Cardiac septum (tissue), 1 donor: ENCODE results near the gene ACAA2. TPM values are rescaled to one million over a fixed set of nuclear protein-coding genes. Genes with fewer than 3 reads are reported as not detected.
"Not testable (repeated sequence)": the region's sequence is repeated elsewhere in the genome, so short reads cannot be mapped to it uniquely, and the experiment has no call there.

Experiments used
- DNase-seq: peaks from one replicate; pipeline ENCODE4 v3.0.0-alpha.2; 2020; ENCODE audit warnings: low spot score
- intact Hi-C: fragments of 100-400 bp; cut with DNase I; formaldehyde crosslinking; loops from one replicate; pipeline ENCODE4 v1.14.0; 2022
- total RNA-seq: library from RNA; stranded (reverse); fragmentation: NEBNext Ultra II Directional; extraction: Animal tissue kit (Norgen Biotek cat#: 25700); gene quantifications from one replicate; pipeline ENCODE4 v1.2.1, GENCODE V29; 2021
- donor health status: DM: no; HTN: no; CAD: no.

The ACAA2 gene
- total RNA-seq, 1 donor from 2014 or later: 130 TPM

DNA sequence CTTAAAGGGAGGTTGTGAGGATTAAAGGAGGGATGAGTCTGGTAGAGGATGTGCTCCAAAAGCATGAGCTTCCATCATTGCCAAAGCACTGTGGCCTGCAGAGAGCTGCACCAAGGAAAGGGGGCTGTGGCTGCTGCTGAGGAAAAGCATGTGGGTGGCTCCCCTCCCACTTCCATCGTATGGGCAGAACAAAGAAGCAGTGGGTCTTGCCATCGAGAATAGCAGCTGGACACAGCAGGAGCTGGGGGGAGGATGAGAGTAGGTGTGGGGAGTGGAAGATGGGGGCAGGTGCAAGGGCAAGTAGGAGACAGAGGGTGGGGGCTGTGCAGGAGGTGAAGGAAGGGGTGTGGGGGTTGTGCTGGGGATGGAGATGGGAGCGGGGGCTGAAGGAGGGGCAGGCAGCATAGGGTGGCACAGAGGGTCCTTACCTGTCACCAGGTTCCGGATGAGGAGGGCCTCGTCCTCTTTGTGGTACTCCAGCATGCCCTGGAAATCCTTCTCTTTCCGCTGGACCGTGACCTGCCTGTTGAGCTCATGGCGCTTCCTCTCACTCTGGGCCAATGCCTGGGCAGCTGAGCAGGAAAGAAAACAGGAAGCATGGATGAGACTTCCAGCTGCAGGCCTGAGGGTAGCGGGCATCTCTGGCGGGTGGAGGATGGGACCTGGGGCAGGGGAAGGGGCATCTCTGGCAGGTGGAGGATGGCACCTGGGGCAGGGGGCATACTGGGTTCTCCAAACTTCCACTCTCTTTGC, 33.6 kb upstream of the ACAA2 start:
- intact Hi-C loops: no loop called here
- no peak for DNase-seq

DNA sequence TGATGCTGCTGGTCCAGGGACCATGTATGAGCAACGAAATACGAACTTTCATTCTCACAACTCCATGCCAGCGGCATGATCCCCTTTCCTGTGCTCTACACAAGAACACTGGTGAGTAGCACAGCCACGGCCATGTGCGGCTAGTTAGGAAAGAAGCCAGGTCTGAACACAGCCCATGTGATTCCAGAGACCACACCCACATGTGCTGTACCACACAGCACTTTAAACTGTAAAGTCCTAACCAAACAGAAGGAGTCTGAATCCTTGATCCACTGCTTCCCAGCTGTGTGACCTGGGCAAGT, 33.0 kb upstream of the ACAA2 start:
- DNase-seq: no peak
- intact Hi-C loops: no loop called here

DNA sequence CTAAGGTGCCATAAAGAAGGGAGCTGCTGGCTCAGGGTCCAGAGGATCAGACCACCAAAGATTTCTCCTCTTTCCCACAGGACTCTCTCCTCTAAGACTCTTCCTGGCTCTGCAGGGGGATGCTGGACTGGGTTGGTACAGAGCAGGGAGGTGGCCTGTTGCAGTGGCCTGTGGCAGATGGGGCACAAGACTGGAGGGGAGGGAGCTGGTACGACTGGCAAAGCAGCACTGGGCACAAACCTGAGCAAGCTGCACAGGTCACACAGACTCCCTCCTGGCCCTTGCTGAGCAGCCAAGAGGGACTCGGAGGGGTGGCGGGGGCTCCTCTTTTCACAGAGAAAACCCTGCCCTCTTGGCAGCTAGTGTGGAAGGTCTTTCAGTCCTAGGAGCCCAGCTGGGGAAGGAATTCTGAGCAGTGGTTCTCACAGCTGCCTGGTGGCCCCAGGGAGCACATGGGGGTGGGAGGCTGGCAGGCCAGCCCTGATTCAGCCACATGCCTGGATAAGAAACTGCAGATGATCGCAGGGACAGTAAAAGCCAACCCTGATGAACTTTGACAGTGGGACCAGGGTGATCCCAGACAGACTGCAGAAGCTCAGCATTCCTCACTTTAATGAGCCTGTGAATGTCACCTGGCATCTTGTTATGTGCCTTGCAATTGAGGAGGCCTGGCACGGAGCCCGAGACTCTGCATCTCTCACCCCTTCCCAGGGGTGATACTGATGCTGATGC, 32.5 kb upstream of the ACAA2 start:
- DNase-seq: no peak
- intact Hi-C loops: no loop called here

DNA sequence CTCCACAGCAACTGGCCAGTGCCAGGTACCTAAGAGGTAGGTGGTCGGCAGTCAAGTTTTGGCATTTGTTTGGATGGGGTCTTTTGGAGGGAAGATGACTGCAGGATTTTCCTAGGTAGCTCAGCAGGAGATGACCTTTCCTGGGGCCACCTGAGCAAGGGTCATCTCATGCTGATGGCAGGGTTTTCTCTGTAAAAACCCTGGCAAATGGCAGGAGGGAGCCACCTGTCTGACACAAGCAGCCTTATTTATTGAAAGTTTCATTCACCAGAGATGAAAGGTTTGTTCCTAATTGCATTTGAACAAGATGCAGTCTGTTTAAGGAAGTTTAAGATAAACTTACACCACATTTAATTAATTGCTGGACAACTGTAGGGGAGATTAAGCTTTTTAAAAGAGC, 31.6 kb upstream of the ACAA2 start:
- no peak for DNase-seq
- intact Hi-C loops: no loop called here

DNA sequence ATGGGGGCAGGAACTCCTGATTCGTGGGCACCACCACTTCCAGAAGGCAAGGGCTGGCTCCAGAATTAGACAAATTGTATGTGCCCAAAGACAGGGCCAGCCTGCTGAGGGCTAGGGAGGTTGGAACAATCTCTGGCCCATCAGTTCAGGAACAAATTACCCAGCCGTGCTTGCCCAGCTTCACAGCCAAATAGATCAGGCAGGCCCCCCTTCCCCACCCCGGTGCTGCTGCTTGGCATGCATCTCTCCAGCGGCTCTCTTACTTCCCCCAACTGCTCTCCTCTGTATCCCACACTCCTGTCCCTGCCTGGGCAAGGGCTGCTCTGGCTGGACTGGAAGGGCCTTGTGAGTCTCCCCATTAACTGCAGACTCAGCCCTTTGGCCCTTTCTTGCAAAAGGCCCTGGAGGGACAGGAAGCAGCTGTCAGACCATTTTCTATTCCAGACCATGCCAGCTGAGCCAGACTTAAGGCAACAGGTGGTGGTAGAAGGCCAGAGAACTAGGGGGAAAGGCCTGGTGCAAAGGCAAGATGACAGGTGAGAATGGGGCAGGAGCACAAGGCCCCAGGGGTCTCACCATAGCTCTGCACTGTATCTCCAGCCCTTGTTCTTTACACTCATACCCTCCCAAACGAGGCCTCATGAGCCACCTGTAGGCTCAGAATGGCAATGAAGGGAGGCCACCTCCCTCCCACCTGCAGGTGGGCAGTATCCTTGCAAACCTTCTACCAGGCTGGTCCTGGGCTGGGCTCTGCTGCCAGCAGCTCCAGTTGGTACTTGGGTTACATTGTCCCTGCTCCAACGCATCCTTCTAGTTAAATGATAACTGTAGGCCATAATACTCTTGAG, 30.7 kb upstream of the ACAA2 start:
- intact Hi-C loops: no loop called here
- DNase-seq: no peak

DNA sequence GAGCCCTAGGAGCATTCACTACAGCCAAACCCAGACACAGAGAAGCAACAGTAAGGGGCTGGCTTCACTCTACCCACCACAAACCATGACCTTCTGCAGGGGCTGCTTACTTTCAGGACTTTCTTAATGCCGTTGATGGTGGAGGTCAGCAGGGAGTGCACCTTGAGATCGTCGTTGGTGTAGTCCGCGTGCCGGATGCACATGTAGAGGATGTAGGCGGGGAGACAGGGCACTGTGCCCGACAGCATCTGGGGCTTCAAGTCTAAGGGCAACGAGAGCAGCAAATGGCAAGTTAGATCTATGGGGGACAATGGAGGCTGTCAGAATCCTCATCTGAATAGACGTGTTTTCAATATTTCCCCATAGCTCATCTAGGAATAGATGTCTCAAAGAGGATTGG, 29.8 kb upstream of the ACAA2 start:
- DNase-seq: no peak
- intact Hi-C loops: no loop called here

DNA sequence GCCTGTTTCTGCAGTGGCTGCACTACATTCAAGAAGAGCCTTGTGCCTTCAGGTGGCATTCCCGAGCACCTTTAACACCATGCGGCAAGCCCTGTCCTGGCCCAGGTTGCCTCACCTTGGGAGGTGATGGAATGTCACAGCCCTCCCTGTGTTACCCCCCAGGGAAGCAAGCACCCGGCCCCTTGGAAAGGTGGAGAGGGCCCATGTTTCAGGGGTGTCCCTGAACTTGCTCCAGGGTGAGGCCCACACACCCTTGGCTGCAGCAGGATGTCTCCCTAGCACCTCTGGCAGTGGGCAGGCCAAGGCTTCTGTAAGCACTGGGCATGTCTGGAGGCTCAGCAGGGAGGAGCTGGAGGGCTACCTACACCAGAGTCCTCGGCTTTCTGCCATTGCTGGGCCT, 29.3 kb upstream of the ACAA2 start:
- no peak for DNase-seq
- intact Hi-C loops: no loop called here

DNA sequence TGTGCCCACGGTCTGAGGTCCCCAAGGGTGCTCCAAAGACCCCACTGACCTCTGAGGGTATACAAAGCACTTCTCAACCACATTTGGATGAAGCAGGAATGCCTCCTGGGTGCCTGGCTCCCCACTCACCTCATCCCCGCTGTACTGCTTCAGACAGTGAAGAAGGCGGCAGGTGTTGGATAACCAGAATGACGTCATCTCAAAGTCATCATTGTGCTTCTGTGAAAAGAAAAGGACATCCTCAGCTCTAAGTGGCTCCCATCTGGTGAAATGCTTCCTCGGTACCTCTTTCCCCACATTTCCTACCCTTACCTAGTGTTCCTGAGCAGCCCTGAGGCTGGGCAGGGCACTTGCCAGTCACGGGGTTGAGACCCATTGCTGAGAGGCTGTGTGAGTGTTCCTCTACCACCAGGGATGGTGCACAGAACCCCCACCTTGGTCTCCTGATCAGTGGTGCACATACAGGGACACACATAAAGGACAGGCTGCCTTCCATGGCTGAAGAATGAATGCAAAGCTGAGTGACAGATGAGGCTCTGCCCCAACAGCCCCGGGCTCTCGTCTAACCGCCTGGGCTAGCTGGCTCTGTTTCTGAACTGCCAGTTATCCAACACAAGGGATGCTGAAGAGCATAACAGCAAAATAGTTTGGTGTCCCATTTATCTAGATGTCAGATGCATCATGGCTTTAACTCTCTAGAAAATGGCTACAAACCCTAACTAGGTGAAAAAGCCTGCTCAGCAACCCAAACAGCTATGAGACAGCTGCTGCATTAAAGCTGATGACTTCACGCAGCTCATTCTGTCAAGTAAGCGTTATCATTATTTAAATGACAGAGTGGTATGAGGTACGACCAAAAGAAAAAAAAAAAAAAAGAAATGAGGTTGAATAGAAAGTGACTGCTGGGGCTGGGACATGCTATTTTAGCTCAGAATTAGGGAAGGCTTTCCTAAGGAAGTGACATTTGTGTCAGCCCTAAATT, 28.2 kb upstream of the ACAA2 start:
- intact Hi-C loops: no loop called here
- DNase-seq: no peak

DNA sequence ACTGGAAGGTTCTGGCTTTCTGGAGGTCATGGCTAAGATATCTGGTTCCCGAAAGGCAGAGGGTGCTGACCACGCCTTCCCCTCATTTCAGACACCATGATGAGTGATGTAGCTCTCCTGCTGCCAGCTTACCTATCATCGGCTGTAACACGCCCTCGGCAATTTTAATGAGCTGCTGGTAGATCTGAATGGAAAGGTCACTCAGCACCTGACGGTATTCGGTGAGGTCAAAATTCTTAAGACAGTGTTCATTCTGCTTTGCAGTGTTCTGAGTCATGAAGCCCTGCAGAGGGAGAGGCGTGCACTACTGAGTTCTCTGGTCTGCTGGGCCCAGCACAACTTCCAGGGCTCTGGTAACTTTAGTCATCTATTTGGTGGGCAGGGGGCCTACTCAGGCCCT, 25.7 kb upstream of the ACAA2 start:
- DNase-seq: no peak
- intact Hi-C loops: no loop called here

DNA sequence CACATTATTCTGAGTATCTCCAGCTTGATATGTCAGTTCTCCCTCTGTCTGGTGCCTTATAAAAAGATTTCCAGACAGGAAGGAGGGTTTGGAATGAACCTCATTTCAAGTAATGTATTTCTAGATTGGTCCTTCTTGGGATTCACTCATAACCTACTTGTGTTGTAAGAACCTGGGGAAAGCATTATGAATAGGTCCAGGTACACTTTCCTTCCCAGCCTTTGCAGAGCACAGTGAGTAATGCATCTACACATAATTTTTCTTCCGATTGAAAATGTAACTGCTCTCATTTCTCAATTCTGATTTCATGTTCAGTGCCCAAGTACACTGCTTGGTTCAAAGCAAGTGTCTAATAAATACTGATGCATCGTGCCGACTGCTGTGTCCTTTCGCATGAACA, 25.0 kb upstream of the ACAA2 start:
- intact Hi-C loops: no loop called here
- DNase-seq: no peak

DNA sequence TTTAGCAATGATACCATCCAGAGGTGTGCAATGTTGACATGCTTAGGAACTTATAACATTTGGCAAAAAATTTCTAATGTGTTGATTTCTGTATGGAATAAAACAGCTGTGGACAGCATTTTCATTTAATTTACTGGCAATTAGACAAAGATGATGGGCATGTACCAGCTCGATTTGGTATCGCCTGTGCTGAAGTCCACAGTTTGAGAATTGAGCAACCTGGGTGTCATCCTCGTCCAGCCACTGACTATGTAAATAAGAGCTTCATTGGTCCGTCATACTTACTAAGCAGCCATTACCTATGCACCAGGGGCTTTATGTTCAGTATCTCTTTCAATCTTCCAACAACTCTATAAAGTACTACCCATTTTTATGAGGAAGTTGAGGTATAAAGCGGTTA, 24.6 kb upstream of the ACAA2 start:
- DNase-seq: no peak
- intact Hi-C loops: no loop called here

DNA sequence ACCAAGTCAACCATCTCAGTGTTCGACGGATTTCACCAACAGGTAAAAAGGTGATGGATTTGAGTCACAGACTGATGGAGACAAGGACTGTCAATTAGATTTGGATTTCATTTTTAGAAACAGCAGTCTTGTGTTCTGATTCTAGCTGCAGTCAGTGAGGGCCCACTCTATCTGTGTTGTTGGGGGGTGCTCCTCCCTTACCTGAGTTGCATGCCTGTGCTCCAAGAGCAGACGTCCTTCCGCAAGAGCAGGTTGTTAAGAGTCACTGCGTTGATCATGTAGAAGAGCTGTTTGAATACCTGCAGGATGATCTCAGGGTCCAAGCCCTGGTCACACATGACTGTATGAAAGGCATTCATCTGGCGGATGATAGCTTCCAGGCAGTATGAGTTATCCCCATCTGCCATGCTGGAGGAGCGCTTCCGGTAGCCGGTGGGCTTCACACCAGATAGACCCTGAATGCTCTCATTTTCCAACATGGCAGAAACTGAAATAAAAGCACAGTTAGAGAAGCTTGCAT, 24.0 kb upstream of the ACAA2 start:
- intact Hi-C loops, DNase-seq: not testable (repeated sequence)

DNA sequence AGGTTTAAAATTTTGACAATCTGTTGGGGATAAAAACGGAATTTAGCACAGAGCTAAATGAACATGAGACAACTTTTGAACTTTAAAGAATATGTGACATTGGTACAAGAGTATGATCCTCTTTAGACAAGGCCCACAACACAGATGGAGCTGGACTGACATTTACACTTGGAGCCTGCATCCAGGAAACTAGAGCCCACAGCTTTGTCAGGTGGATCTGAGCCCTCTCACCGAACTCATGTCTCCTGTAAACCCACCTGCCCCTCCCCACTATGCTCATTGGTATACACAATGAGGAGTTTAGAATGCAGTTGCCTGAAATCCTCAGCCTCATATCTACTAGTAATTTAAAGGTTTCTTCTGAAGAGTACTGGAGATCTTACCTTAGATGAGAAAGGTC, 22.1 kb upstream of the ACAA2 start:
- intact Hi-C loops: no loop called here
- no peak for DNase-seq

DNA sequence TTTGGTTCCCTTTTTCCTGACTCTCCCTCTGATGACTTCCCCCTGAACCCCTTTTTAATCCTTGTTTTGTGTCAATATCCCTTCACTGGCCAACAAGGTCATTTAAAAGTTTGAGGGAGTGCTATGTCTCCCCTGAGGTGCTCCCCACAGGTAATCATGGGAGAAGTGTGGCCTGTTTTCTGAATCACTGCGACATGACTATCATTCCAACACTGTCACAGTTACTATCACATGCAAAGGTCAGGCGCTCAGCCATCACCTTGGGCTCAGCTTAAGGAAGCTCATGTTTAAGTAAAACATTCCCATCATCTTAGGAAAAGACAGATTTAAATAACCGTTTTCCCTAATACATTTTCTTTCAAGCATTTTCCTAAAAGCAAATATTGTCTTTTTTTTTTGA, 20.9 kb upstream of the ACAA2 start:
- intact Hi-C loops: no loop called here
- DNase-seq: no peak

DNA sequence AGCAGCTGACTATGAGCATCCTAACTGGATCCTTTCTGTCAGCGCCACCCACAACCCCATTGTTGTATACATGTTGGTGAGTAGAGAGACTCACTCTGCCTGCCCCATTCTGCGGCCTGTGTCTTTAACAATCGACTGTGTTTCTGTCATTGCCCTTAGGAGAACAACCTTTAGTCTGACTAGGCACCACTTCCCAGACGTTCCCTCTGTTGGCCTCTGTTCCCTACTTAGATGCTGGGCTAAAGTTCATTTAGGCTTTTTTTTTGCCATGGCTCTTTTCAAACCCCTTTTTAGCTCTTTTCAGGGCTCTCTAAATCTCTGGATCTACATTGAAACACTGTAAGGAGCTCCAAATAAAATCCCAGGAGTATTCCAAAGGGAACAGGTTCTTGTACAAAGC, 20.5 kb upstream of the ACAA2 start:
- intact Hi-C loops: no loop called here
- no peak for DNase-seq

DNA sequence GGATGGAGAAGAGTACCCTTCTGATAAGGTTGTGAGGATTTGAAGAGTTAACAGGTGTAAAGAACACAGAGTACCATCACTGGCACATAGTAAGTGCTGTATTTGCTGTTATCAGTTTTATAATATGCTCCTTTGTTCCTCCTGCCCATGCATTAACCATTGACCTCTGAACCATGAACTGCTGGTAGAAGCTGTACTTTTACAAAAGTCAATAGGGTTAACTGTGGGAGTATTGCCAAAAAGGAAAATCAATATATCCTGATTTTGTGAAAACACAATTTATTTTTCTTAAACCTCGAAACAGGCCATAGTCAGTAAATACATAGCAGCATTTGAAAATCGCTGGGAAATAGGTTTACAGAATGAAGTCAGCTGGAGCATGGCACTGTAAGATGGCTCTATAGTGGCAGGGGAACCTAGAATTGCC, 18.9 kb upstream of the ACAA2 start:
- intact Hi-C loops: no loop called here
- no peak for DNase-seq

DNA sequence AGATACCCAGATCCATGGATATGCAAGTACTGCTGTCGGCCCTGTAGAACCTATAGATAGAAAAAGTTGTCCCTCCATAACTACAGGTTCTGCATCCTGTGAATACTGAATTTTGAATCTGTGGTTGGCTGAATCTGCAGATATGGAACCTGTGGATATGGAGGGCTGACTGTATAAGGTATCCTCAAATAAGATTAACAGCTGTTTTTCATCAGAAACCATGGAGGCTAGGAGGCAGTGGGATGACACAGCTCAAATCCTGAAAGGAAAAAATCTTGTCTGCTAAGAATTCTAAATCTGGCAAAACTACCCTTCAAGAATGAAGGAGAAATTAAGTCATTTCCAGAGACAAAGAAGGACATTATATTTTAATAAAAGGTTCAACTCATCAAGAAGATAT, 14.7 kb upstream of the ACAA2 start:
- intact Hi-C loops: no loop called here
- no peak for DNase-seq

DNA sequence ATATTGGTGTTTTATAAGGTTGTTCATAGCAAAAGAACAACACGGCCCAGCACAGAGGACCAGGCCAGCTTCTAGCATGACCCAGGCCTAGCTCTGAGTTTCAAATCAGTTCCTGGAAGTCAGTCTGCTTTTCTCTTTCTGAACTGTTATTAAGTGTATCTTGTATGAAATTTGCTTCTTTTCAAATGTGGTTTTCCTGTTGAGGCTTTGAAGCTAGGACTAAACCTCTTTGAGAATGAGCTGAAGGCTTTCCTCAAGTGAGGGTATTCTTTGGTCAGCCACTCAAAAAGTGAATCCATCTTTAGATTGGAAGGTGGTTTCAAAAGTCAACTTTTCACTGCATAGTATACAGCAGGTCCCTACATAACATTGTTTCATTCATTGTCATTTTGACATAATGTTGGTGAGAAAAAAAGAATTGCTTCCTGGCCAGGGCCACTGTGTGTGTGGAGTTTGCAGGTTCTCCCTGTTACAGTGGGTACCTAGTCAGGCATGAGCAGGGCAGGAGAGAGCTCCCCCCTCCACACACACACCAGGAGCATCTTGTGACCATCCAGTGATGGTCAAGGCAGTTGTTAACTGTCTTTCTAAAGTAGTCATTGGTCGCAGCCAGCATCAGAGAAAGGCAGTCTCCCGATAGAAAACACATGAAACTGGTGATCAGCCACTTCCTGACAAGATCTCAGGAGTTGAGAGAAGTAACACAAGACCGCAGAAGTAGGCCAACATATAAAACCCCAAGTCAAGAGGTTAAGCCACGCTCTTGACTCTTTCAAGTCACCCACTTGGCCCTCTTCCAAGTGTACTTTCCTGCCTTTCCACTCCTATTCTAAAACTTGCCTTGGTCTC, 6.7 kb upstream of the ACAA2 start:
- intact Hi-C loops: no loop called here

More for the DNA sequence above, 6.7 kb upstream of the ACAA2 start:
- no peak for DNase-seq
